NCI-H187 treated with DMSO at 0.1 percent for 48 hours (cell line): ENCODE results near the gene POLK.
"Not testable (repeated sequence)": the region's sequence is repeated elsewhere in the genome, so short reads cannot be mapped to it uniquely, and the experiment has no call there.

Experiments used
- DNase-seq: peaks from one replicate; lab custom pipeline; 2025; lab: John Stamatoyannopoulos, UW

POLK gene

DNA sequence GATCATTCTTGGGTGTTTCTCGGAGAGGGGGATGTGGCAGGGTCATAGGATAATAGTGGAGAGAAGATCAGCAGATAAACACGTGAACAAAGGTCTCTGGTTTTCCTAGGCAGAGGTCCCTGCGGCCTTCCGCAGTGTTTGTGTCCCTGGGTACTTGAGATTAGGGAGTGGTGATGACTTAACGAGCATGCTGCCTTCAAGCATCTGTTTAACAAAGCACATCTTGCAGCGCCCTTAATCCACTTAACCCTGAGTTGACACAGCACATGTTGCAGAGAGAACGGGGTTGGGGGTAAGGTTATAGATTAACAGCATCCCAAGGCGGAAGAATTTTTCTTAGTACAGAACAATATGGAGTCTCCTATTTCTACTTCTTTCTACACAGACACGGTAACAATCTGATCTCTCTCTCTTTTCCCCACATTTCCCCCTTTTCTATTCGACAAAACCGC, 99.2 kb downstream of the POLK start:
- not testable (repeated sequence) for DNase-seq

DNA sequence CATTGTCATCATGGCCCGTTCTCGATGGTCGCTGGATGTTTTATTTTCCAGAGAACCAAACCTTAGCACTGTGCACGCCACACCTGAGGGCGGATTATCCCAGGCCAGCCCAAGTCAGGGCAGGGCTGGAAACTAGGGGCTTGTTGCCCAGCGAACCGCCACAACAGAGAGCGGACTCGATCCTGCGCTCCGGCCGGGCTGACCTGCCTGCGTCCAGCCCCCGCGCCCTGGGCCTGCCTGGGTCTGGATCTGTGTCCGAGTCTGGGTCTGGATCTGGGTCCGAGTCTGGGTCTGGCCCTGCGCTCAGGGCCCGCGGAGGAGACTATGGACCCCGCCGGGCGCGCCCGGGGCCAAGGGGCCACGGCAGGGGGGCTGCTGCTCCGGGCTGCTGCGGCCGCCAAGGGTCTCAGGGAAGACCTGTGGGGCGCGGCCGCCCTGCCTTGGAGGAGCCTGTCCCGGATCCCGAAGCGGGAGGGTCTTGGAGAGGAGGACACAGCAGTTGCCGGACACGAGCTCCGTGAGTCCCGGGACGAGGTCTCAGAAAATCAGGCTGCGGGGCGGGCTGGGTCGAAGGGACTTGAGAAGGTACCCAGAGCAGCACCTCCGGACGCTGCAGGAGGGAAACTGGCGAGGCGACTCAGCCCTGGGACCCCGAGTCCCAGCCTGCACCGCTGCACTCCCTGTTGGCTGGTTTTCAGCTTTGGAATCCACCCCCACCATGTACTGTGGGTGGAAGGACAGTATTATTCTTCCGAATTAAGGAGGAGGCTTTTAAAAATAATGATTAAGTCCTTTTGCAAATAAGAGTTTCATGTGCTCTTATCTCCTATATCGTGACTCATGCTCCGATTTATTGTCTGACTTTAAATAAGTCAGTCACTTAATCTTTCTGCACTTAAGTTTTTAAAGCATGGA, 99.9 kb downstream of the POLK start, which contains the start of gene ANKDD1B:
Gene ANKDD1B, plus strand, starts transcription at position 143 of the 915 bp plus-strand sequence. Its CDS starts 182 bp downstream, at position 325.
- DNase-seq, result no peak

DNA sequence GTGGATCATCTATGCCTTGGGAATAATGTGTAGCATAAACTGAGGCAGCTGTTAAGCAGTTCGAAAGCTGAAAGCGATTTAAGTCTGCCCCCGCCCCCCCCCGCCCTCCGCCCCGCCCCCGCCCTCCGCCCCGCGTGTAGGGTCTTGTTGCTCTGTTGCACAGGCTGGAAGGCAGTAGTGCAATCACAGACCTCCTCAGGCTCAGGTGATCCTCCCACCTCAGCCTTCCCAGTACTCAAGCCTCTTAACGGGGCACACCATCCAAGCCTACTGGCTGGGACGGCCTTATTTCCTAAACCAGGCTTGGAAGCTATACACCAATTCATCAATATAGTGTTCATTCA, 100.5 kb downstream of the POLK start:
- DNase-seq, result no peak

DNA sequence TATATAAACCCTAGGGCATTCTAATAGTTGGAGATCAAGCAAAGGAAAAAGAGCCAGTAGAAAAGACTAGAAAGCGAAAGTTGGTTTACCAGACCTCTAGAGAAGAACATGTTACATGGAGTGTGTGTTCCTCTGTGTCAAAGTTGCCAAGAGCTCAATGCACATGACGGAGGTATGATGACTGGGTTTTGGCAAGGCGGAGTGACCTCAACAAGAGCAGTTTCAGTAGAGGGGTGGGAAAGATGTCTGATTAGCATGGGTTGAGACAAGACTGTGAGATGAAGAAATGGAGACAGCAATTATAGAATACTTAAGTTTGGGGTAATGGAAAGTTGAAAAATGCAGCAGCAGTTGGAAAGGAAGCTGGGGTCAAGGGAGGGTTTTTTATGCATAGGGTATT, 101.2 kb downstream of the POLK start:
- DNase-seq, result no peak

DNA sequence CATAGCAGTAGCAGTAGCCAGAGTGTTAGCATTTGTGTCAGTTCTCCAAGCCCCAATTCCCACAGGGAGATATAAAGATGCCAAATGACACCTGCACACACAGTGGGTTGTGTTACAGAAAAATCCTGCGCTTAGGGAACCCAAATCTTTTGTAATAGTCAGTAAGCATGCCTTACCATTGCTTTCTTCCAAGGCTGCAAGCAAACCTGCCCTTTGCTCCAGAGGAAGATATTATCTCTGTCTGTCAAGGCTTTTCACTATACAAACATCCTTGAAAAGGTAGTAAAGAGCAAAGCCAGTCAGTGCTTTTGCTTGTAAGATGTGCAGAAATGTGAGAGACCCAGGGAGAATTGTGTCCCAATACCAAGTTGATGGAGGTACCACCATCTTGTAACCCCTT, 102.5 kb downstream of the POLK start:
- no peak for DNase-seq

DNA sequence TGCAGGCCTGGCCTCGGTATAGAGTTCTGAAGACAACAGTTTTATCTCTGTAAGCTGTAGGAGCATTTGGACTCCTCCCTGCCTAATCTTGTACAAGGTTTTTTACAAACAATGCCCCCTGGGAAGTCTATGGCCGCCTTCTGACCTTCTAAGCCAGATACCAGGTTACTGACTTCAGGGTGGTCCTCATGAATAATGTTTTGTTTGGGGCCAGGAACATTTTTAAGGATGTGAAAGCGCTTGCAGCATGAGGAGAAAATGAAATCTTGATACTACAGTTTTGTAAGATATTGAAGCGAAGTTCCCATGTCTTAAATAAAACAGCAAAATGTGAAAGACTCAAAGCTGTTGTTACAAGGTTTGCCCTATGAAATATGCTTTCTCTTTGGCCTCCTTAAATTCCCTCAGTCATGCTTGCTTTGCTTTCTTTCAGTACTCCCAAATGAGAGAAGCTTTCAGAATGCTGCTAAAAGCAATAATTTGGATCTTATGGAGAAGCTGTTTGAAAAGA, 104.7 kb downstream of the POLK start:
- DNase-seq, result no peak

DNA sequence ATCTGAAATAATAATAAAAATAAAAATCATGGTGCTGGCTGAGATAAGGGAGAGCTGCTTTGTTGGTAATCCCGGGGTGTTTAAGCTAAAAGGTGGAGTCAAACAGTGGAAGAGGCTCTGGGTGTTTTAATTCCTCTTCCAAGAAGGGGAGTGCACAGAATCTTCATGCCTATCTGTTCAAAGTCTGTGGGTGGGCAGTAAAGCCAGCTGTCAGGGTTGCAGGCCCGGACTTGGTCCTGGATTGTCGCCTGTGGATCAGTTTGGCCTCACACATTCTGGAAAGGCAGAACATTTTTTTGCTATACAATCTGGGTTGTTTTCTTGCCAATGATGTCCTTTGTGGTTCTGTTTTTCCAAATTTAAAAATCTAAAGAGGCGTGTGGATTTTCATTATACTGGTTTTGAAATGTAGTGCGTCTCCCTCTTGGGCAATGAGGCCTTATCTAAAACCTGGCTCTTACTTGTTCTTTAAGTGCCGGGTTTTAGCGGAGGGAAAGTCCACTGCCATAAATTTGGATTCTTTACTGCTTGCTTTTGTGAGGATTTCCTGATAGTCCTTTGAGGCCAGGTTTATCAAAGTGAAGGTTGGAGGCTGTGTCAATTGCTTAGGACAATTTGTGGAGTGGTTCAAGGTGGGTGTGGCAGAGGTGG, 105.4 kb downstream of the POLK start:
- no peak for DNase-seq

DNA sequence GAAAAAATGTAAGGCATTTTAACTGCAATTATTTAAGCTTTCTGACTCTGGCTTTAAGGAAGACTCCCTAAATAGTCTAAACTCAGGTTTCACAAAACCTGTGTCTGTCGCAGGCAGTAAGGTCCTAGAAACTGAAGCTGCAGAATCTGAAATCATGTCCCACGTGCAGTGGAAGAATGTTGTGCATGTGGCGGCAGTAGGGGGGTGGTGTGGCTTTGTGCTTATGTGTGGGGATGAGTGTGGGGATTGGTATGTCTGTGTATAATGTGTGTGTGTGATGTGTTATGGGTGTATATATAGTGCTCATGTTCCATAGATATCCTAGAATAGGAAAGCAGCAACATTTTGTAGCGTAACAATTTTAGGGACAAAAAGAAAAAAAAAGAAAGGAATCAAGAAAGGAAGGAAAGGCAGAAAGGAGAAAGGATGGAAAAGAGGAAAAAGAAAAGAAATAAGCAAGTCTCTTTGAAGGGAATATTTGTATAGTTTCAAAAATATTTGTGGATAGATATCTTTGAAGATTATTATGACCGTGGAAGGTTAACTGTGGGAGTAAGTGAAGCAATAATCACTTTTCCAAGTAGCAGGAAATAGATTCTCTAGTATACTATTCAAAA, 106.2 kb downstream of the POLK start:
- DNase-seq, result no peak

DNA sequence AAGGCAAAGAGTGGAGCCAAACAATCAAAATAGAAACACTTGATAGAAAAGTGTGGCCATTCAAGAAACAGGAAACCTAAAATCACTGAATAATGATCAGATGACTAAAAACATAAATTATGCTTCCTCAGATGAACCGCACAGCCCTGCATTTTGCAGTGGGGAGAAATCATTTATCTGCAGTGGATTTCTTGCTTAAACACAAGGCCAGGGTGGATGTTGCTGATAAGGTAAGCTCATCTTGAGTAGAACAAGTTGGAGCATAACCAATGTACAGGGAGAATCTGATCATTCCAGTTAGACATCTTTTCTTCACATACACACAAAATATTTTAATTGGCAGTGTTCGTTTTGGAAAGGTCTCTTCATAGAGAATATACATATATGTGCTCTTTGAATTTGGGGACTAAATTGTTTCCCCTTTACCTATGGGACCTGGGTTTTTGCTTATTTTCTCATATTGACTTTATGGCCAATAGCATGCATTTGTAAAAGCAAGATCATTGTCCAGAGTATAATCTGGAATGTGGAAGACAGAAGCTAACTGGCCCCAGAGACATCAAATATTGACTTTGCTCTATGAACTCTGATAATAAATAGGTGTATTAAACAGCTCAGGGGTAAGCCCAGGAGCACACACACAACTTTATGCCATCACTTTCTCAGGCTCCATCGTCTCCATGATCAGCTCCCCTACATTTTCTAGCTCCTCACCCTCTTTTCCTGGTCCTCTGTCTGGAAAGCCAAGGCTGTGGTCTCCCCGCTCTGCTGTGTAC, 108.7 kb downstream of the POLK start:
- no peak for DNase-seq

DNA sequence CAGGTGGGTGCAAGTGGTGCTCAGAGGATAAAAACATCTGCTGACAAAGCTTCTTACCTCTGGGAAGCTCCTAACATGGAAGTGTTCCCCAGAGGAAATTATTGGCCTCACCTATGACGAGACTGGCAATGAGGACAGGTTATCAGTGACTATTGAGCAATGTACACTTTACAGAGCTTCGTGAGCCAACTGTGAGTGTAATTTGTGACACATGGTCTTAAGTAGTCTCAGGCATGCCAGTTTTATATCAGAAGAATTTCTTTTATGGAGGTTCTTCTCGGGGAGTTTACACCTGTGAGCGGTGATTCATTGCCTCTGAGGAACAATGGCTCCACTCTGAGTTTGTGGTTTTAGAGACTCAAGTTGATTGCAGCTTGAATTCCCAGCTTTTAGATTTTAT, 110.9 kb downstream of the POLK start:
- peak; percentile 87 for DNase-seq

DNA sequence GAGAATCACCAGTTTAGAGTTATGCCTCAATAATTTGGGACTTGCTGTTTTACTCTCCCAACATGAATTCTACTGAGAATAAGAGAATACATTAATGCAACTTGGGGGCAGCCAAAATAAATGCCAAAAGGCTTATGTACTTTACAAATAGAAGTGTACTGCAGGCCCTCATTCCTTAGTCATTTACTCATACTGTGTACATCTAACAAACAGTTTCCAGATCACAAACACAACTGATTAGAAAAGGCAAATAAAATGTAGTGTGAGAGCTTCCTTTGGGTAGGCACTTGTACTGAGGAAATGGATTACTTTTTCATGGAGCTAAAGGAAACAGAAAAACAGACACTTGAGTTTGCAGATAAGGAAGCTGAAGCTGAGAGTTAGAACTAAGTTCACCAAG, 112.2 kb downstream of the POLK start:
- DNase-seq, result no peak

DNA sequence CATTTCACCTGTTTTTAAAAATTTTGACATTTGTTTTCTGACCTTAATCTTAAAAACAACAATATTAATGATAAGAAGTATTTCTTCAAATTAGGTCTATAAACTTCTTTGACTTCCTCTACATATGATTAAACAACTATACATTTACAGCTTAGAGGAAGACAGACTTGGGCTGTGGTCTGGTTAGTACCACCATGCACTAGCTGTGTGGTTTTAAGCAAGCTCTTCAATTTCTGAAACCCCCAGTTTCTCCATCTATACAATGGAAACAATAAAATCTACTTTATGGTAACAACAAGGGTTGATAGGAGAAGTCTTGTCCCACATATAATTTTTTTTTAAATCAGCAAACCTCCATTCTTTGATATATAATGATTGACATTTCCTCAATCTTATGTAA, 115.3 kb downstream of the POLK start:
- no peak for DNase-seq

DNA sequence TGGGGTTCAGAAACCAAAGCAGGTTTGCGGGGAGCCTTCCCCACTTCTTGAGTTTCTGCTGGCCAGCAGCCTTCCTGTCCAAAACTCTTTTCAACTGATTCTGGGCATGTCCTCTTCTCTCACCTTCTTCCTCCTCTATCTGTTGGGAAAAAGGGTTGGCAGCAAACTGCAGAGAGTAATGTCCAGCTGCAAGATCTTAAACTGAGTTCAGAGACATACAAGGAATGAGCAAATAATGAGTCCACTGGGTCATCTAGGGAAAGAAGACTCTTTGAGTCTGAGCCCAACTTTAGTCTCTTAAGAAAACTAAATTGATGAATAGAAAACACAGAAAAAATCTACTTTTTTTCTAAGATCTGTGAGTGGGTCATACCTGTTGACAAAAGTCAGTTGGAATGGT, 116.1 kb downstream of the POLK start:
- no peak for DNase-seq

DNA sequence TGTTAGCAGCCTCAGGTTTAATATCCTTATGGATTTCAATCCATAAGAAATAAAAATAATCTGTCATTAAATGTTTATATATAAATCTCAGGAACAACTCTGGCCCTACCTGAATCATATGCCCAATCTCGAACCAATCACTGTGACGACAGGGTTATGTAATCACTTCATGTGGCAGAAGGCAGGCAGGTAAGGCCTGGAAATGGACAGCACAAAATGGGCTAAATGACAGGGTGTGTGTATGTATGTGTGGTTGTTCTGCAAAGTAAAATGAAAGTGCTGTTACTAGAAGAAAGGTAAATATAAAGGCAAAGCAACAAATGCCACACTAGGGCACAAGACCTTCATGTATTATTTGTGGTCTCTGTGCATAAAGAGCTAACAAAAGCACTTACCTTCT, 119.2 kb downstream of the POLK start:
- DNase-seq, result no peak

DNA sequence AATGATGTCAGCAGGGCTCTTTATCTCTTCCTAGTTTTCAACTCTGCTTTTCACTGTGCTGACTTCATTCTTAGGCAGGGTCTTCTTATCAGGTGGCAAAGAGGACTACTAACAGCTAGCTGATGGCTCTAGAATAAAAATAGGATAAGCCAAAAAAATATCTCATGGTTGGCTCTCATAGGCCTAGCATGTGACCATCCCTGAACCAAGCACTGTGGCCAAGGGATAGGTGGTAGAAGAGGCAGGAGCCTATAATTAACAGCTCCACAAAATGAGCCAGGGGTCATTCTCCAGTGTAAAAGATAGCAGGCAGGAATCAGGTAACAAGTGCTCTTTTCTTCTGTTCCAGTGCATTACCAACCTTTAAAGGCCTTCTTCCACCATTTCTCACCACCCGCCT, 120.6 kb downstream of the POLK start:
- no peak for DNase-seq

DNA sequence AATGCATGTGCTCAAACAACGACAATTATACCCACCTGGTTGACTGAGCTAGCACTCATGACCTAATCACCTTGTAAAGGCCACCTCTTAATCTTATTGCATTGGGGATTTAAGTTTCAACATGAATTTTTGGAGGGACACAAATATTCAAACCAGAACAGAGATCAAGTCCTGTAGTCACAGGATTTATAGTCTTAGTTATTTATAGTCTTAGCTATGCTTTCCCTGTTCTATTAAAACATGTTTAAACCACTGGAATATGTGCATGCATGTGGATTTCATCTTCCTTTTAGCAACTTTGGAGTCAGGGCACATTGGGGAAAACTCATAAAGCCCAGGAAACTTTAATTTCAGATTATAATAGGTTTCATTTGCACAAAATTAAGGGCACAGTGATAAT, 126.3 kb downstream of the POLK start:
- DNase-seq, result no peak

DNA sequence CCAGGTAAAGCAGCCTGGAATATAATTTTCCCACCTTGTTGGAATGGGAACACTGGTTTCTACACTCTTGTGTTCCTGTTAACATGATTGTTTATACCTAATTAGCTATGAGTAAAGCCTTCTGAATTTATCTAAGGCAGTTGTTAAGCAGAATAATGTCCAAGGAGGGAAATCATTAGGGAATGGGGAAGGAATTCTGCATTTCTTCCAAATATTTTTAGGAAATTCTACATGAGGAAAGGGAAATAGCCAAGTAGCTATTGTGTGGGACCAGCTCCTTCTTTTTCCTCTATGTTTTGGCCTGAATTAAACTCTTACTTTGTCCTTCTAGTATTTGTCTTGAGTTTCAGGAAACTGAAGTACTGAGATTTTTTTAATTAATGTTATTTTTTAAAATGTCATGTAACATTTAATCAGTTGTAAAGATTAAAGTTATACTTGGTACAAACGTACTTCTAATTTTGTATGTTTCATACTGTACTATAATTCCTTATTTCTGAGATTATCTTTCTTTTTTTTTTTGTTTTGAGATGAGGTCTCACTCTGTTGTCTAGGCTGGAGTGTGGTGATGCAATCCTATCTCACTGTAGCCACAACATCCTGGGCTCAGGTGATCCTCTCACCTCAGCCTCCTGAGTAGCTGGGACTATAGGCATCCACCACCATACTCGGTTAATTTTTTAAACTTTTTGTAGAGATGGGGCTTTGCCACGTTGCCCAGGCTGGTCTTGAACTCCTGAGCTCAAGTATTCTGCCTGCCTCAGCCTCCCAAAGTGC, 128.0 kb downstream of the POLK start:
- no peak for DNase-seq

DNA sequence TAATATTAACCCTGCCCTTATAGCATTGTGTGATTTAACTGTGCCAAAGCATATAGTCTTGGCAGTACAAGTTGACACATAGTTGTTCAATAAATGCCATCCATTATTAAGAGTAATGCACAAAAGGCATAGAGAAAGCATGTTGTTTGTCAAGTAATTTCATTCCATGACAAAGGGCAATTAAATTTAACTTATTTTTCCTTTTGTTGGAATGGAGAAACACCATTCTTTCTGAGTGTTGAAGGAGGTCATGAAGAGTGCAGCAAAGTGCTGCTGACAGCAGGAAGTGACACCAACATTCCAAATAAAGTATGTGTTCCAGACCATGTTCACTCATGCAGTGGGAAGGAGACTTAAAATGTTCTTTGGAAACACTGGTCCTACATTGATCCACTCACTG, 128.7 kb downstream of the POLK start:
- DNase-seq, result no peak

DNA sequence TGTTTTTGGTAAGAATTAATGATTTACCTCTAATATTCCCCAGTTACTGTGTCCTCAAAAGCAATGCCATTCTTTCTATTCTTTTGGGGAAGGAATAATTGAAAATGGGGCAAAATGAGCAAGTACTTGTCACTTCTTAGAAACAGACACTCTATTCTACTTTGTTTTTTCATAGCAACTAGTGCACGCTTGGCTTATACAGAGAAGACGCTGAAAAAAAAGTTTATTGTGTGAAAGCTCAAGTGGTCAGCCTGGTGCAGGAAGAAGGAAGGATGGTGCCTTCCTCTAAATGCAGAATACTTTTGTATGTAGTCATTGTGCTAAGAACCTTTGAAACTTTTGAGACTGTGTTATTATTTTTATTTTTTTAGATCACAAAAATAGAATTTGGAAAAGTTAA, 129.1 kb downstream of the POLK start:
- DNase-seq, result no peak

DNA sequence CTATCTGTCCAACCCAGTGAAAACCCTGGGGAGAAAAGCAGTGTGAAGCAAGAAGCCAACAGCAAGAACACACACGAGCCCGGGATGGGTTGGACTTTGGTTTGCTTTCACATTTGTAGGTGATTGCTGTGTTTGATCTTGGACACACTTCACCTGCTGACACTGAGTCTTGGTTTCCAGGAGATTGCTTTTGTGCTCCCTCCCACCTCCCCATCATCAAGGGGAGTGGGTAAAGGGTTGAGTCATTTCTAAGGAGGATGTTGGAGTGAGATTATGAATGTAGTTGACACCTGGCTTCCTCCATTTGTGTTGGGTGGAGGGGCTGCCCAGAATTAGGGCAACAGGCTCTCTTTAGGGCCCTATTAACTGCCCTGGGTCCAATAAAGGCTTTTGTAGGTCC, 137.0 kb downstream of the POLK start:
- DNase-seq, result no peak
